ENCODE results near the gene COQ4.

GRCh38 chr9:128314697-128315096 is 7.9 kb upstream of the COQ4 start:
- TF ChIP-seq IRF2 (CRISPR knock-in tag; IDR thresholded peaks at IDR 0.05; ENCODE audit: borderline replicate concordance, low read depth) (no peak), CTCF (IDR thresholded peaks at IDR 0.05) (no peak), ATF3 (CRISPR knock-in tag; conservative IDR thresholded peaks at IDR 0.05) (no peak), ZNF423 (CRISPR knock-in tag; IDR thresholded peaks at IDR 0.05) (no peak)
